Measurements from ENCODE around the gene NEMP2.

- no peak for TF ChIP-seq POLR2A (IDR thresholded peaks at IDR 0.05)
- no peak for TF ChIP-seq CTCF (IDR thresholded peaks at IDR 0.05 in 8 of 11, conservative IDR thresholded peaks at IDR 0.05 in 3 of 11)
These were observed 56.7 kb downstream of the NEMP2 start for GRCh38 chr2:190477661-190478454.

All from spleen (tissue), 7 donors.